Trophoblast cell (in vitro differentiated cells and primary cell): ENCODE measurements around the gene PDE5A.
A peak's percentile ranks its signal among the peaks of the same experiment; 100 is the strongest.

Experiments used
- DNase-seq, 2 donors: peaks; one replicate each; pipeline ENCODE4 v3.0.0-alpha.2; 2016
- H2AFZ ChIP-seq: 2 replicates; pipeline ENCODE4 v1.6.1; 2013; ENCODE audit warnings: low read length, moderate library complexity, mild to moderate bottlenecking; ENCODE audit not compliant: insufficient read depth, poor library complexity
- H2AK5ac ChIP-seq: 2 replicates; pipeline ENCODE4 v1.6.1; 2013; ENCODE audit warnings: mild to moderate bottlenecking, low read length
- H2BK120ac ChIP-seq: 2 replicates; pipeline ENCODE4 v1.6.1; 2013; ENCODE audit warnings: low read length, mild to moderate bottlenecking, moderate library complexity; ENCODE audit not compliant: insufficient read depth, poor library complexity
- H2BK12ac ChIP-seq: 2 replicates; pipeline ENCODE4 v1.6.1; 2013; ENCODE audit warnings: mild to moderate bottlenecking, low read length, moderate library complexity
- H2BK5ac ChIP-seq: 2 replicates; pipeline ENCODE4 v1.6.1; 2013; ENCODE audit warnings: low read length, low read depth, moderate library complexity, mild to moderate bottlenecking; ENCODE audit not compliant: poor library complexity
- H3K14ac ChIP-seq: 2 replicates; pipeline ENCODE4 v1.6.1; 2013; ENCODE audit warnings: mild to moderate bottlenecking, low read length
- H3K18ac ChIP-seq: 2 replicates; pipeline ENCODE4 v1.6.1; 2013; ENCODE audit warnings: mild to moderate bottlenecking, low read length
- H3K23ac ChIP-seq: 2 replicates; pipeline ENCODE4 v1.6.1; 2013; ENCODE audit warnings: low read length
- H3K27ac ChIP-seq: 2 replicates; pipeline ENCODE4 v1.5.1; 2013; ENCODE audit warnings: low read depth, mild to moderate bottlenecking, inconsistent platforms, low read length, moderate library complexity
- H3K27me3 ChIP-seq: 2 replicates; pipeline ENCODE4 v1.6.1; 2013; ENCODE audit warnings: inconsistent platforms, mild to moderate bottlenecking, low read length, moderate library complexity; ENCODE audit not compliant: insufficient read depth
- H3K36me3 ChIP-seq, 2 experiments: 1 replicate in 1 of 2; 2 replicates in 1 of 2; pipeline ENCODE4 v1.6.1; 2013; ENCODE audit warnings: low read length in 2 of 2, mild to moderate bottlenecking in 2 of 2, moderate library complexity in 1 of 2; ENCODE audit not compliant: insufficient read depth in 2 of 2, control insufficient read depth in 1 of 2
- H3K4ac ChIP-seq: 2 replicates; pipeline ENCODE4 v1.6.1; 2013; ENCODE audit warnings: low read depth, mild to moderate bottlenecking, low read length, moderate library complexity
- H3K4me1 ChIP-seq, 2 experiments: 1 replicate in 1 of 2; 2 replicates in 1 of 2; pipeline ENCODE4 v1.6.1; 2013; ENCODE audit warnings: low read length in 2 of 2, mild to moderate bottlenecking in 2 of 2, moderate library complexity in 1 of 2; ENCODE audit not compliant: insufficient read depth in 2 of 2, control insufficient read depth in 1 of 2
- H3K4me2 ChIP-seq: 2 replicates; pipeline ENCODE4 v1.6.1; 2013; ENCODE audit warnings: inconsistent platforms, mild to moderate bottlenecking, low read length, moderate library complexity
- H3K4me3 ChIP-seq: 2 replicates; pipeline ENCODE4 v1.5.1; 2013; ENCODE audit warnings: mild to moderate bottlenecking, low read depth, low read length, inconsistent platforms
- H3K79me1 ChIP-seq: one replicate; pipeline ENCODE4 v1.6.1; 2013; ENCODE audit warnings: low read length
- H3K79me2 ChIP-seq: 2 replicates; pipeline ENCODE4 v1.6.1; 2013; ENCODE audit warnings: low read length, mild to moderate bottlenecking; ENCODE audit not compliant: control insufficient read depth, insufficient read depth, poor library complexity
- H3K9ac ChIP-seq: 2 replicates; pipeline ENCODE4 v1.6.1; 2013; ENCODE audit warnings: mild to moderate bottlenecking, low read length
- H3K9me3 ChIP-seq: 2 replicates; pipeline ENCODE4 v1.6.1; 2013; ENCODE audit warnings: low read depth, mild to moderate bottlenecking, control low read depth, inconsistent platforms, low read length; ENCODE audit not compliant: insufficient read depth
- H4K12ac ChIP-seq: 2 replicates; pipeline ENCODE4 v1.6.1; 2013; ENCODE audit warnings: low read depth, mild to moderate bottlenecking, low read length, moderate library complexity
- H4K8ac ChIP-seq: 2 replicates; pipeline ENCODE4 v1.6.1; 2013; ENCODE audit warnings: low read depth, mild to moderate bottlenecking, low read length, moderate library complexity
- H4K91ac ChIP-seq: one replicate; pipeline ENCODE4 v1.6.1; 2013; ENCODE audit warnings: low read depth, mild to moderate bottlenecking, low read length, moderate library complexity
- WGBS: extraction: QIAGEN DNeasy Blood & Tissue Kit; methylation state at CpG from one replicate; pipeline ENCODE4 v1.1.7; 2013; ENCODE audit warnings: missing lambda C conversion rate; ENCODE audit not compliant: insufficient read length, insufficient coverage; ENCODE audit errors: extremely low coverage; 5-methylcytosine and 5-hydroxymethylcytosine counted together

The PDE5A gene

GRCh38 chr4:119647558-119647957 is 19.0 kb upstream of the PDE5A start:
- Histone ChIP-seq H2BK5ac (no peak overlapping the region), H4K12ac (no peak overlapping the region), H3K4ac (no peak overlapping the region), H2BK12ac (no peak overlapping the region), H4K8ac (no peak overlapping the region), H3K23ac (no peak overlapping the region), H3K79me1 (no peaks in the 10 kb centered on the region), H3K27me3 (no peaks in the 10 kb centered on the region), H2AK5ac (no peak overlapping the region), H3K9ac (no peak overlapping the region), H3K27ac (no peak overlapping the region), H2BK120ac (no peak overlapping the region), H3K4me2 (no peak overlapping the region), H3K36me3 (no peaks in the 10 kb centered on the region), H3K4me3 (no peak overlapping the region), H3K18ac (no peak overlapping the region), H3K9me3 (no peaks in the 10 kb centered on the region), H3K4me1 (no peaks in the 10 kb centered on the region), H2AFZ (no peak overlapping the region), H3K14ac (no peak overlapping the region), H3K79me2 (no peaks in the 10 kb centered on the region), H4K91ac (no peak overlapping the region)
- peak; percentile 36 to 44 for DNase-seq
- no CpG with 5 or more reads among the region's 3 CpGs for WGBS

GRCh38 chr4:119646347-119647071 is 17.9 kb upstream of the PDE5A start:
- Histone ChIP-seq H4K91ac (no peak overlapping the region), H3K4ac (no peak overlapping the region), H3K4me3 (no peak overlapping the region), H3K79me1 (no peaks in the 10 kb centered on the region), H3K14ac (no peak overlapping the region), H3K36me3 (no peaks in the 10 kb centered on the region), H3K9ac (no peak overlapping the region), H3K9me3 (no peaks in the 10 kb centered on the region), H3K23ac (no peak overlapping the region), H4K8ac (no peak overlapping the region), H2AFZ (no peak overlapping the region), H3K27me3 (no peaks in the 10 kb centered on the region), H3K79me2 (no peaks in the 10 kb centered on the region), H3K4me2 (no peak overlapping the region), H2BK12ac (no peak overlapping the region), H2AK5ac (no peak overlapping the region), H3K4me1 (no peaks in the 10 kb centered on the region), H4K12ac (no peak overlapping the region), H2BK5ac (no peak overlapping the region), H3K27ac (no peak overlapping the region), H2BK120ac (no peak overlapping the region), H3K18ac (no peak overlapping the region)
- DNase-seq: no peak
- no CpG with 5 or more reads among the region's 5 CpGs for WGBS

- no peak overlapping the region for H3K4me3 ChIP-seq
- no peak overlapping the region for H2BK120ac ChIP-seq
- DNase-seq: no peak
- H3K9me3 ChIP-seq: no peaks in the 10 kb centered on the region
- H3K27ac ChIP-seq: no peak overlapping the region
- no peak overlapping the region for H3K18ac ChIP-seq
- no peak overlapping the region for H4K12ac ChIP-seq
- H2BK5ac ChIP-seq: no peak overlapping the region
- no peak overlapping the region for H3K14ac ChIP-seq
- no peak overlapping the region for H2AK5ac ChIP-seq
- H3K27me3 ChIP-seq: no peaks in the 10 kb centered on the region
- H3K4me2 ChIP-seq: no peak overlapping the region
- no peak overlapping the region for H3K23ac ChIP-seq
- WGBS: no CpG with 5 or more reads among the region's 6 CpGs
- no peak overlapping the region for H4K91ac ChIP-seq
- H3K79me1 ChIP-seq: no peaks in the 10 kb centered on the region
- no peaks in the 10 kb centered on the region for H3K79me2 ChIP-seq
- no peak overlapping the region for H2AFZ ChIP-seq
- H3K36me3 ChIP-seq: no peaks in the 10 kb centered on the region
- H4K8ac ChIP-seq: no peak overlapping the region
- H2BK12ac ChIP-seq: no peak overlapping the region
- H3K9ac ChIP-seq: no peak overlapping the region
- no peak overlapping the region for H3K4ac ChIP-seq
- H3K4me1 ChIP-seq: no peaks in the 10 kb centered on the region
Observed at GRCh38 chr4:119643306-119644042, 14.9 kb upstream of the PDE5A start.

GRCh38 chr4:119641765-119642164 is 13.2 kb upstream of the PDE5A start:
- no peak overlapping the region for H2AK5ac ChIP-seq
- no peaks in the 10 kb centered on the region for H3K79me2 ChIP-seq
- H3K27ac ChIP-seq: no peak overlapping the region
- H3K23ac ChIP-seq: no peak overlapping the region
- no peaks in the 10 kb centered on the region for H3K27me3 ChIP-seq
- H3K14ac ChIP-seq: no peak overlapping the region
- no peak overlapping the region for H3K18ac ChIP-seq
- H4K8ac ChIP-seq: no peak overlapping the region
- H4K91ac ChIP-seq: no peak overlapping the region
- no peak overlapping the region for H2AFZ ChIP-seq
- H3K4me1 ChIP-seq: no peaks in the 10 kb centered on the region
- no peak overlapping the region for H2BK12ac ChIP-seq
- H3K9ac ChIP-seq: no peak overlapping the region
- no peak overlapping the region for H2BK120ac ChIP-seq
- DNase-seq: no peak
- no peak overlapping the region for H2BK5ac ChIP-seq
- H3K4me2 ChIP-seq: no peak overlapping the region
- H3K4me3 ChIP-seq: no peak overlapping the region
- no peaks in the 10 kb centered on the region for H3K36me3 ChIP-seq
- no peak overlapping the region for H3K4ac ChIP-seq
- no peak overlapping the region for H4K12ac ChIP-seq
- no peaks in the 10 kb centered on the region for H3K9me3 ChIP-seq
- H3K79me1 ChIP-seq: no peaks in the 10 kb centered on the region
